ENCODE results near the gene SDCCAG8.

Gene SDCCAG8

GRCh38 chr1:243499248-243499647 lies 243.4 kb downstream of the SDCCAG8 start:
- Mint-ChIP-seq H3K27ac (no peak overlapping the region), H3K27me3 (no peaks in the 10 kb centered on the region), H3K4me3 (no peak overlapping the region), H3K4me1 (ENCODE audit: low read depth) (peaks cover 20% of the 10 kb centered on the region), H3K36me3 (ENCODE audit: low read depth) (peaks cover 43% of the 10 kb centered on the region), H3K9me3 (no peaks in the 10 kb centered on the region)
- intact Hi-C loops (cut with micrococcal nuclease) = no loop called here

- H3K27me3 Mint-ChIP-seq = no peaks in the 10 kb centered on the region
- intact Hi-C loops (cut with micrococcal nuclease) = no loop called here
- no peak overlapping the region for H3K27ac Mint-ChIP-seq
- H3K4me3 Mint-ChIP-seq = no peak overlapping the region
- H3K36me3 Mint-ChIP-seq (ENCODE audit: low read depth) = peaks cover 44% of the 10 kb centered on the region
- H3K4me1 Mint-ChIP-seq (ENCODE audit: low read depth) = peaks cover 20% of the 10 kb centered on the region
- H3K9me3 Mint-ChIP-seq = no peaks in the 10 kb centered on the region
Measured at GRCh38 chr1:243499711-243500110, 243.9 kb downstream of the SDCCAG8 start.

GRCh38 chr1:243500512-243500911 lies 244.7 kb downstream of the SDCCAG8 start:
- Mint-ChIP-seq H3K27ac (no peak overlapping the region), H3K4me3 (no peak overlapping the region), H3K27me3 (no peaks in the 10 kb centered on the region), H3K36me3 (ENCODE audit: low read depth) (peaks cover 47% of the 10 kb centered on the region), H3K9me3 (no peaks in the 10 kb centered on the region), H3K4me1 (ENCODE audit: low read depth) (peaks cover 15% of the 10 kb centered on the region)
- intact Hi-C loops (cut with micrococcal nuclease) = no loop called here

GRCh38 chr1:243501002-243501401 lies 245.2 kb downstream of the SDCCAG8 start:
- H3K9me3 Mint-ChIP-seq = no peaks in the 10 kb centered on the region
- intact Hi-C loops (cut with micrococcal nuclease) = no loop called here
- H3K36me3 Mint-ChIP-seq (ENCODE audit: low read depth) = peaks cover 47% of the 10 kb centered on the region
- H3K4me1 Mint-ChIP-seq (ENCODE audit: low read depth) = peaks cover 10% of the 10 kb centered on the region
- no peaks in the 10 kb centered on the region for H3K27me3 Mint-ChIP-seq
- no peak overlapping the region for H3K27ac Mint-ChIP-seq
- no peak overlapping the region for H3K4me3 Mint-ChIP-seq

GRCh38 chr1:243503155-243503554 lies 247.3 kb downstream of the SDCCAG8 start:
- intact Hi-C loops (cut with micrococcal nuclease) = no loop called here
- no peaks in the 10 kb centered on the region for H3K27me3 Mint-ChIP-seq
- peaks cover 32% of the 10 kb centered on the region for H3K36me3 Mint-ChIP-seq (ENCODE audit: low read depth)
- no peak overlapping the region for H3K4me3 Mint-ChIP-seq
- H3K27ac Mint-ChIP-seq = no peak overlapping the region
- H3K4me1 Mint-ChIP-seq (ENCODE audit: low read depth) = peaks cover 1% of the 10 kb centered on the region
- H3K9me3 Mint-ChIP-seq = no peaks in the 10 kb centered on the region

- peaks cover 6% of the 10 kb centered on the region for H3K4me1 Mint-ChIP-seq (ENCODE audit: low read depth)
- H3K27ac Mint-ChIP-seq = no peak overlapping the region
- peaks cover 19% of the 10 kb centered on the region for H3K36me3 Mint-ChIP-seq (ENCODE audit: low read depth)
- H3K9me3 Mint-ChIP-seq = no peaks in the 10 kb centered on the region
- no peaks in the 10 kb centered on the region for H3K27me3 Mint-ChIP-seq
- no peak overlapping the region for H3K4me3 Mint-ChIP-seq
- intact Hi-C loops (cut with micrococcal nuclease) = no loop called here
Measured at GRCh38 chr1:243505986-243506689, 250.3 kb downstream of the SDCCAG8 start.

GRCh38 chr1:243507001-243507671 lies 251.3 kb downstream of the SDCCAG8 start:
- Mint-ChIP-seq H3K36me3 (ENCODE audit: low read depth) (peaks cover 17% of the 10 kb centered on the region), H3K27ac (no peak overlapping the region), H3K27me3 (no peaks in the 10 kb centered on the region), H3K4me1 (ENCODE audit: low read depth) (peaks cover 6% of the 10 kb centered on the region), H3K9me3 (no peaks in the 10 kb centered on the region), H3K4me3 (no peak overlapping the region)
- intact Hi-C loops (cut with micrococcal nuclease) = no loop called here

- intact Hi-C loops (cut with micrococcal nuclease) = no loop called here
- no peak overlapping the region for H3K27ac Mint-ChIP-seq
- peaks cover 12% of the 10 kb centered on the region for H3K36me3 Mint-ChIP-seq (ENCODE audit: low read depth)
- peaks cover 6% of the 10 kb centered on the region for H3K4me1 Mint-ChIP-seq (ENCODE audit: low read depth)
- no peak overlapping the region for H3K4me3 Mint-ChIP-seq
- H3K9me3 Mint-ChIP-seq = no peaks in the 10 kb centered on the region
- H3K27me3 Mint-ChIP-seq = no peaks in the 10 kb centered on the region
Measured at GRCh38 chr1:243507672-243508302, 251.9 kb downstream of the SDCCAG8 start.

- Mint-ChIP-seq H3K27me3 (no peaks in the 10 kb centered on the region), H3K9me3 (no peaks in the 10 kb centered on the region), H3K27ac (no peak overlapping the region), H3K4me3 (no peak overlapping the region), H3K4me1 (ENCODE audit: low read depth) (peaks cover 6% of the 10 kb centered on the region), H3K36me3 (ENCODE audit: low read depth) (peaks cover 11% of the 10 kb centered on the region)
- intact Hi-C loops (cut with micrococcal nuclease) = no loop called here
Measured at GRCh38 chr1:243508303-243508713, 252.5 kb downstream of the SDCCAG8 start.

- Mint-ChIP-seq H3K4me1 (ENCODE audit: low read depth) (peaks cover 6% of the 10 kb centered on the region), H3K9me3 (no peaks in the 10 kb centered on the region), H3K27me3 (no peaks in the 10 kb centered on the region), H3K4me3 (no peak overlapping the region), H3K27ac (no peak overlapping the region), H3K36me3 (ENCODE audit: low read depth) (peaks cover 11% of the 10 kb centered on the region)
- intact Hi-C loops (cut with micrococcal nuclease) = no loop called here
Measured at GRCh38 chr1:243508943-243509342, 253.1 kb downstream of the SDCCAG8 start.

GRCh38 chr1:243510928-243511327 lies 255.1 kb downstream of the SDCCAG8 start:
- Mint-ChIP-seq H3K4me1 (ENCODE audit: low read depth) (peaks cover 6% of the 10 kb centered on the region), H3K9me3 (no peaks in the 10 kb centered on the region), H3K27me3 (no peaks in the 10 kb centered on the region), H3K4me3 (no peak overlapping the region), H3K27ac (no peak overlapping the region), H3K36me3 (ENCODE audit: low read depth) (peaks cover 6% of the 10 kb centered on the region)
- intact Hi-C loops (cut with micrococcal nuclease) = no loop called here

- Mint-ChIP-seq H3K27me3 (no peaks in the 10 kb centered on the region), H3K27ac (no peak overlapping the region), H3K4me3 (no peak overlapping the region), H3K4me1 (ENCODE audit: low read depth) (no peaks in the 10 kb centered on the region), H3K9me3 (no peaks in the 10 kb centered on the region), H3K36me3 (ENCODE audit: low read depth) (peaks cover 6% of the 10 kb centered on the region)
- intact Hi-C loops (cut with micrococcal nuclease) = no loop called here
Measured at GRCh38 chr1:243513726-243514491, 258.1 kb downstream of the SDCCAG8 start.

GRCh38 chr1:243514927-243515326 lies 259.1 kb downstream of the SDCCAG8 start:
- intact Hi-C loops (cut with micrococcal nuclease) = no loop called here
- Mint-ChIP-seq H3K27ac (no peak overlapping the region), H3K4me1 (ENCODE audit: low read depth) (no peaks in the 10 kb centered on the region)

GRCh38 chr1:243520831-243521230 lies 265.0 kb downstream of the SDCCAG8 start:
- Mint-ChIP-seq H3K27me3 (no peaks in the 10 kb centered on the region), H3K9me3 (no peaks in the 10 kb centered on the region), H3K36me3 (ENCODE audit: low read depth) (no peaks in the 10 kb centered on the region), H3K4me1 (ENCODE audit: low read depth) (peaks cover 15% of the 10 kb centered on the region), H3K4me3 (no peak overlapping the region), H3K27ac (no peak overlapping the region)
- intact Hi-C loops (cut with micrococcal nuclease) = no loop called here

More at GRCh38 chr1:243514927-243515326, 259.1 kb downstream of the SDCCAG8 start:
- Mint-ChIP-seq H3K4me3 (no peak overlapping the region), H3K36me3 (ENCODE audit: low read depth) (peaks cover 6% of the 10 kb centered on the region), H3K9me3 (no peaks in the 10 kb centered on the region), H3K27me3 (no peaks in the 10 kb centered on the region)
